Activated naive CD8-positive, alpha-beta T cell treated with anti-CD3 and anti-CD28 coated beads for 36 hours (primary cell): ENCODE data around the gene SERTM2. TPM values are rescaled to one million over a fixed set of nuclear protein-coding genes. Genes with fewer than 3 reads are reported as not detected.
A peak's percentile ranks its signal among the peaks of the same experiment; 100 is the strongest.

Source experiments
- DNase-seq: peaks from one replicate; pipeline ENCODE4 v3.0.0; 2021
- H3K27ac Mint-ChIP-seq: one replicate; pipeline ENCODE4 v1.8.0; 2022; ENCODE audit warnings: mild to moderate bottlenecking, moderate library complexity, mixed read lengths
- H3K27me3 Mint-ChIP-seq: one replicate; pipeline ENCODE4 v1.8.0; 2022; ENCODE audit warnings: mild to moderate bottlenecking, mixed read lengths
- H3K36me3 Mint-ChIP-seq: one replicate; pipeline ENCODE4 v1.8.0; 2021; ENCODE audit warnings: mild to moderate bottlenecking, mixed read lengths
- H3K4me1 Mint-ChIP-seq: one replicate; pipeline ENCODE4 v1.8.0; 2021; ENCODE audit warnings: mixed read lengths
- H3K4me3 Mint-ChIP-seq: one replicate; pipeline ENCODE4 v1.8.0; 2022; ENCODE audit warnings: mild to moderate bottlenecking, moderate library complexity, mixed read lengths
- H3K9me3 Mint-ChIP-seq: one replicate; pipeline ENCODE4 v1.8.0; 2022; ENCODE audit warnings: mixed read lengths
- total RNA-seq, 2 experiments: library from RNA; stranded (reverse); gene quantifications; one replicate each; pipeline ENCODE4 v1.2.3, GENCODE V29; 2021

The SERTM2 gene
- total RNA-seq: not detected

DNA sequence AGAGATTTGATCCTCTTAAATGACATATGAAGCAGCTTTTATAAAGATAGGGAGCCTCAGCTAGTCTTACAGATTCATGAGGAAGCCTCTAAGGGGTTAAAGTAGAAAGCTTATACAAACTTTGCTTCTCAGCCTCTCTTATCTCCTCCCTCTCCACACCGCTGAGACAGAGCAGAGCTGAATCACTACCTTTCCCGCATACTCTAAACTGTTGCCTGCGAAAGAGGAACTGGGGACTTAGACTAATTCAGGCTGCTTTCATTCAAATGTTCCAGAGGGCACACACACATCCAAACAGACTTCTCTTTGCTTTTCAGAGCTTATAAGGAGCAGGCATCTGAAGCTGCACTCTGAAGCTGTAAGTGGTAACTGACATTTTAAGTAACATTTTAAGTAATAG, at the start of gene SERTM2:
TSS of gene SERTM2 (plus strand) at position 169 of the 400 bp plus-strand sequence. CDS start 7,213 bp downstream, outside the sequence.
- Mint-ChIP-seq H3K27ac (no peak within 1 kb of the TSS), H3K4me1 (no peaks in the 10 kb centered on the region), H3K27me3 (peaks cover 10% of the 10 kb centered on the region), H3K9me3 (no peaks in the 10 kb centered on the region), H3K4me3 (peak within 1 kb of the TSS; percentile 14), H3K36me3 (no peaks in the 10 kb centered on the region)
- DNase-seq: no peak

DNA sequence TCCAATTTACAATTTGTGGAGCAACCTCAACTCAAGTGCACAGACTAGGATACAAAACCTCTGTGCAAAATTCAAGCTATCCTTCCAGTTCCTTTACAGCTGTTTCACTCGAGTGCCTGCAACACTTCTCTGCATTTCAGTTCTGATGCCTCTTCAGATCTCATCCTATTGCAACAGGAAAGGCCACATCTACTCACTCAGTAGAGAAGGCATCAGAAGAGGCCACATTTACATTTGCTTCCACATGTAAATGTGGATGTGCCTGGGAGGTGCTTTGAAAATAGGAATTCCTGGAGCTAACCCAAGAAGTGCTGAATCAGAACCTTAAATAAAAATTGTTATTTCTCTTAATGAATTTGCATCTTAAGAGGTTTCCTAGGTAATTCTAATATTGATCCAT, 45.8 kb upstream of the SERTM2 start:
- H3K9me3 Mint-ChIP-seq: peaks cover 1% of the 10 kb centered on the region
- no peaks in the 10 kb centered on the region for H3K27me3 Mint-ChIP-seq
- no peaks in the 10 kb centered on the region for H3K4me1 Mint-ChIP-seq
- no peak overlapping the region for H3K4me3 Mint-ChIP-seq
- H3K36me3 Mint-ChIP-seq: no peaks in the 10 kb centered on the region
- DNase-seq: no peak
- no peak overlapping the region for H3K27ac Mint-ChIP-seq

- no peak overlapping the region for H3K4me3 Mint-ChIP-seq
Measured at GRCh38 chrX:111467896-111468295, 43.5 kb upstream of the SERTM2 start.

GRCh38 chrX:111470681-111471403, 40.6 kb upstream of the SERTM2 start:
- Mint-ChIP-seq H3K27ac (no peak overlapping the region), H3K4me3 (no peak overlapping the region), H3K27me3 (peaks cover 4% of the 10 kb centered on the region), H3K36me3 (no peaks in the 10 kb centered on the region), H3K4me1 (no peaks in the 10 kb centered on the region), H3K9me3 (peaks cover 2% of the 10 kb centered on the region)
- peak; percentile 0 for DNase-seq

More at GRCh38 chrX:111467896-111468295, 43.5 kb upstream of the SERTM2 start:
- Mint-ChIP-seq H3K27me3 (no peaks in the 10 kb centered on the region), H3K27ac (no peak overlapping the region), H3K9me3 (peaks cover 2% of the 10 kb centered on the region), H3K36me3 (no peaks in the 10 kb centered on the region), H3K4me1 (no peaks in the 10 kb centered on the region)
- DNase-seq: no peak

DNA sequence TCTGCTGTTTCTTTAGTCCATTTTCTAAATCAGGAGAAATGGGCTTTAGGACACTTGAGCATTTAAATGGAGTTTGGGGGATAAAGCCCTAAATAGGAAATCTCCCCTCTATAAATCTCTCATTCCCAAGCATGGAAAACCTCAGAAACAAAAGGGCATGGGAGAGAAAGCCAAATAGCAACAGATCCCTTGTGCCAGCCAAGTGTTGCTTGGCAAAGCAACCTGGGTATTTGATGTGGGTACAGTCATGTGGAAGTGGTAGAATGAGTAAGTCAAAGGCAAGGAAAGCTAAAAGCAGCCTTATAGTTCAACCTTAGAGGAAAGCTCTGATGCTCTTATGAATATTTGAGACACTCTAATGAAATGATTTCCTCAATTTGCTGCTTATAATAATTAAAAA, 29.5 kb upstream of the SERTM2 start:
- peaks cover 2% of the 10 kb centered on the region for H3K4me1 Mint-ChIP-seq
- no peaks in the 10 kb centered on the region for H3K36me3 Mint-ChIP-seq
- no peak overlapping the region for H3K27ac Mint-ChIP-seq
- H3K4me3 Mint-ChIP-seq: no peak overlapping the region
- H3K9me3 Mint-ChIP-seq: peaks cover 1% of the 10 kb centered on the region
- H3K27me3 Mint-ChIP-seq: no peaks in the 10 kb centered on the region
- DNase-seq: no peak

DNA sequence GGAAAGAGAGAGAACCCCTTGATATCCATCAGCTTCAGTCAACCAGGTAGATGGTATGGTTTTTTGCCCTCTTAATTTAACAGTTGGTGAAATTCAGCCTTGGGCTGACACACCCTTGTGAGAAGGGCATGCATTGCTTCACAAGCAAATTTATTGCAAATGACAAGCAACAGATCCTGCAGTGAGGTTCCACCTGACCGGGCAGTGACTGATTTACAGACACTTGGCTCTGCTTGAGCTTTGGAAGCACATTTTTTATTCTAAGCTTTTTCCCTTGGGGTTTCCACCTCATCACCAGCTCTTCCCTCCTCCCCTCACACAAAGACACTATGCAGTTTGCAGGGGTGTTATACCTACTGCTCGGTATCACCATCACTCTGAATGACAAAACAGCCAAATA, 28.3 kb upstream of the SERTM2 start:
- Mint-ChIP-seq H3K27ac (no peak overlapping the region), H3K36me3 (no peaks in the 10 kb centered on the region), H3K27me3 (no peaks in the 10 kb centered on the region), H3K9me3 (no peaks in the 10 kb centered on the region), H3K4me1 (peaks cover 2% of the 10 kb centered on the region), H3K4me3 (no peak overlapping the region)
- no peak for DNase-seq

DNA sequence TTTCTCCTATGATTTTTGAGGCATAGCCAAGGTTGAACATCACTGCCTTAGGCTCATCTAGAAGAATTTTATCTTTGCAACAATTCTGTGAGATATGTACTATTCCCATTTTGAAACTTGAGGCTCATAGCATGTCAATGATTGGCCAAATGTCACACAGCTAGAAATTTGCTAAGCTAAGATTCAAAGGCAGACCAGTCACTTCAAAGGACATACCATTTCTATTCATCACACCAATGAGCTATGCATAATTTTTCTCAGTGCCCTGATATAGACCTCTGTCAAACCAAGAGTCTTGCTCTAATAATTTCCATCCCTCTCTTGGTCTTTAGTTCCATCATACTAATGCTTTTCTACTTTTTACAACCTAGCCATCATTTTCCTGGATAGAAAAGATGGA, 27.6 kb upstream of the SERTM2 start:
- Mint-ChIP-seq H3K4me1 (peaks cover 2% of the 10 kb centered on the region), H3K9me3 (no peaks in the 10 kb centered on the region), H3K27ac (no peak overlapping the region), H3K36me3 (no peaks in the 10 kb centered on the region), H3K27me3 (no peaks in the 10 kb centered on the region), H3K4me3 (no peak overlapping the region)
- DNase-seq: no peak

GRCh38 chrX:111490688-111491087, 20.8 kb upstream of the SERTM2 start:
- H3K9me3 Mint-ChIP-seq: no peaks in the 10 kb centered on the region
- H3K27me3 Mint-ChIP-seq: no peaks in the 10 kb centered on the region
- H3K4me1 Mint-ChIP-seq: no peaks in the 10 kb centered on the region
- no peak overlapping the region for H3K27ac Mint-ChIP-seq
- no peaks in the 10 kb centered on the region for H3K36me3 Mint-ChIP-seq
- no peak overlapping the region for H3K4me3 Mint-ChIP-seq
- DNase-seq: no peak

DNA sequence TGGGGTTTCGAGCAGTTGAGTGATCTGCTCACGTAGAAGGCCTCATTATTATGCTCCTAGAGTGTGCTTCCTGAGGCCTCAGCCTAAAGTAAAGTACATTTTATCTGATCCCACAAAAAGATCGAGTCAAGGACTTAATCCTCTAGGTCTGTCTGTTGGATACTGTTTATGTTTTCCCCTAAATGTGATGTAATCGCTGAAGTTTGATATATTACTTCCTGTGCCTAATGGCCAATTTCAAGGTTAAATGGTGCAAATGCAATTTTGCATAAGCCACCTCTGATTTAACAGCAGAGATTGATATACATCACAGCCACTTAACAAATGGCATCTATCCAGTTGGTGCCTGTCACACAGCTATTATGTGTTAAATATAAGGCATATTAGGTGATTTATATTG, 19.4 kb upstream of the SERTM2 start:
- H3K36me3 Mint-ChIP-seq: no peaks in the 10 kb centered on the region
- H3K4me3 Mint-ChIP-seq: no peak overlapping the region
- H3K9me3 Mint-ChIP-seq: no peaks in the 10 kb centered on the region
- DNase-seq: no peak
- no peaks in the 10 kb centered on the region for H3K4me1 Mint-ChIP-seq
- H3K27me3 Mint-ChIP-seq: no peaks in the 10 kb centered on the region
- H3K27ac Mint-ChIP-seq: no peak overlapping the region

- no peak overlapping the region for H3K4me3 Mint-ChIP-seq
- DNase-seq: no peak
- no peaks in the 10 kb centered on the region for H3K4me1 Mint-ChIP-seq
- no peaks in the 10 kb centered on the region for H3K27me3 Mint-ChIP-seq
- H3K27ac Mint-ChIP-seq: no peak overlapping the region
- no peaks in the 10 kb centered on the region for H3K9me3 Mint-ChIP-seq
- no peaks in the 10 kb centered on the region for H3K36me3 Mint-ChIP-seq
Measured at GRCh38 chrX:111498538-111499103, 12.8 kb upstream of the SERTM2 start.

DNA sequence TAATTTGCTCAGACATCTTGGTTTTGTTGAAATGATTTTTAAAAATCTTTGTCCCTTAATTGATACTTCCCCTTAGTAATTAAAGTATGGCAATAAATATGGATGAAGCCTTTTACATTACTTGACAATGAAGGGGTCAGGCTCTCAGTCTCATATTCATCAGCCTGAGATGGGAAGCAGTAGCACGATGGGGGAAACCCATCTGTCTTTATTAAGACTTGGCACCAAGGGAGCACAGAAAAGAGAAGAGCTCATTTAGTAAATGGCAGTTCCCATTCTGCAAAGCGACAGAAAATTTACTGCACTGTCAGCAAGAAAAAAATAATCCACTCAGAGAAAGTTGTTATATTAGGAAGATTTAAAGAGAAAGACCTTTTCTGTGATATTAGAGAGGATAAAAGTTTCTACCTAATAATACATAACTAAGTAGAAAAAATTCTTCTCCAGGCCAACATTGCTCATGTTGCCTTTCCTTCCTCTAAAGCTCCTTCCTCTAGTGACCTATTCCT, 7.9 kb upstream of the SERTM2 start:
- Mint-ChIP-seq H3K4me3 (no peak overlapping the region), H3K36me3 (no peaks in the 10 kb centered on the region), H3K9me3 (no peaks in the 10 kb centered on the region), H3K27ac (no peak overlapping the region), H3K4me1 (no peaks in the 10 kb centered on the region), H3K27me3 (no peaks in the 10 kb centered on the region)
- DNase-seq: no peak

GRCh38 chrX:111504941-111505340, 6.5 kb upstream of the SERTM2 start:
- no peaks in the 10 kb centered on the region for H3K36me3 Mint-ChIP-seq
- H3K9me3 Mint-ChIP-seq: no peaks in the 10 kb centered on the region
- no peaks in the 10 kb centered on the region for H3K4me1 Mint-ChIP-seq

DNA sequence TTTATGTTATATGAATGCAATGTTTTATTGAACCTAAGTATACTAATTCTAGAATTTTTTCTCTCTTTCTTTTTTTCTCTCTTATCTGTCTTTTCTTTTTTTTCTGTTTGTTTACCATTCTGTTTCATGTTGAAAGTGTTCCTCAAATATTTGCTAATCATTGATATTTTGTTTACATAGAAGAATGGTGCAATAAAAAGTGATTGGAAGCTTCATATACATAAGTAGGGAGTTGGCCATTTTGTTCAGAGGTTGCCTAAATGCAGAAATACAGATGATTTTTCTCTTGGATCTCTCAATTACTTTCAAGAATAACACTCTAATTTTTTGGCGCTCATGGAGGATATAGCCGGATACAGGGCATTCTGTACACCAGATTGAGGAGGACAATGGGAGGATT, 5.7 kb upstream of the SERTM2 start:
- H3K27ac Mint-ChIP-seq: no peak overlapping the region
- no peaks in the 10 kb centered on the region for H3K36me3 Mint-ChIP-seq

More at GRCh38 chrX:111504941-111505340, 6.5 kb upstream of the SERTM2 start:
- DNase-seq: no peak
- Mint-ChIP-seq H3K27ac (no peak overlapping the region), H3K27me3 (no peaks in the 10 kb centered on the region), H3K4me3 (no peak overlapping the region)

DNA sequence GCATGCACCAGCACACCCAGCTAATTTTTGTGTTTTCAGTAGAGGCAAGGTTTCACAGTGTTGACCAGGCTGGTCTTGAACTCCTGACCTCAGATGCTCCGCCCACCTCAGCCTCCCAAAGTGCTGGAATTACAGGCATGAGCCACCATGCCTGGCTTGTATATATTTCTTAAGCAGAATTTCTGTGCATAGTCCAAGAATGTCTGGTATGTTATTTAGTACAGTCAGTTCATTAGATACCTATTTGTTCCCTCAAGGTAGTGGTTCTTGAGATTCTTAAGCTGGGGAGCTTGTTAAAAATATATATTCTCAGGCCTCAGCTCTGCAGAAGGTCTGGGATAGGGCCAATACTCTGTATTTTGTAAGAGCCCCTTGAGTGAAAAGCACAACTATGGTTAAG, 4.6 kb upstream of the SERTM2 start:
- H3K4me1 Mint-ChIP-seq: no peaks in the 10 kb centered on the region
- DNase-seq: no peak
- no peaks in the 10 kb centered on the region for H3K9me3 Mint-ChIP-seq
- no peaks in the 10 kb centered on the region for H3K36me3 Mint-ChIP-seq
- no peak overlapping the region for H3K4me3 Mint-ChIP-seq
- no peak overlapping the region for H3K27ac Mint-ChIP-seq
- H3K27me3 Mint-ChIP-seq: peaks cover 1% of the 10 kb centered on the region

More for the DNA sequence above, 5.7 kb upstream of the SERTM2 start:
- no peak for DNase-seq
- no peaks in the 10 kb centered on the region for H3K9me3 Mint-ChIP-seq
- no peaks in the 10 kb centered on the region for H3K4me1 Mint-ChIP-seq
- H3K27me3 Mint-ChIP-seq: no peaks in the 10 kb centered on the region
- H3K4me3 Mint-ChIP-seq: no peak overlapping the region

- H3K36me3 Mint-ChIP-seq: no peaks in the 10 kb centered on the region
- no peak overlapping the region for H3K27ac Mint-ChIP-seq
- H3K9me3 Mint-ChIP-seq: no peaks in the 10 kb centered on the region
- DNase-seq: no peak
- H3K4me3 Mint-ChIP-seq: no peak overlapping the region
- no peaks in the 10 kb centered on the region for H3K4me1 Mint-ChIP-seq
- peaks cover 7% of the 10 kb centered on the region for H3K27me3 Mint-ChIP-seq
Measured at GRCh38 chrX:111507933-111508332, 3.5 kb upstream of the SERTM2 start.

GRCh38 chrX:111515298-111515697, 3.9 kb downstream of the SERTM2 start:
- no peak for DNase-seq
- Mint-ChIP-seq H3K4me1 (no peaks in the 10 kb centered on the region), H3K27me3 (peaks cover 10% of the 10 kb centered on the region), H3K4me3 (no peak overlapping the region), H3K36me3 (no peaks in the 10 kb centered on the region), H3K9me3 (no peaks in the 10 kb centered on the region), H3K27ac (no peak overlapping the region)
